NCI-H82 treated with DMSO at 0.1 percent for 48 hours (cell line): Measurements from ENCODE around the gene TBC1D19.
"Not testable (repeated sequence)": the region's sequence is repeated elsewhere in the genome, so short reads cannot be mapped to it uniquely, and the experiment has no call there.

Source experiments
- DNase-seq: peaks from one replicate; lab custom pipeline; 2025; ENCODE audit not compliant: unreplicated experiment; lab: John Stamatoyannopoulos, UW

The TBC1D19 gene, protein sequence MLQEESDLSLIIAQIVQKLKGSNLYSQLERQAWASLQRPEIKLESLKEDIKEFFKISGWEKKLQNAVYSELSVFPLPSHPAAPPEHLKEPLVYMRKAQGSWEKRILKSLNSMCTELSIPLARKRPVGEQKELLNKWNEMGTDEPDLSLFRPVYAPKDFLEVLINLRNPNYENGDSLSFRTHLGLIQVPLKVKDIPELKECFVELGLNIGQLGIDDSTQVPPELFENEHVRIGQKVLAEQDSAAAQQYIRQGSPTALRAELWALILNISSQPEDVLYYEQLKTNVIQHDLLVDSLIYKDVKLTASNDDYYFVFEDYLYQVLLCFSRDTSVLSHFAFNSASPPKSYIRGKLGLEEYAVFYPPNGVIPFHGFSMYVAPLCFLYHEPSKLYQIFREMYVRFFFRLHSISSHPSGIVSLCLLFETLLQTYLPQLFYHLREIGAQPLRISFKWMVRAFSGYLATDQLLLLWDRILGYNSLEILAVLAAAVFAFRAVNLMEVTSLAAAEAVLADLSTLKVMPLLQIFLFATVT

GRCh38 chr4:26583865-26584652 lies at the start of gene TBC1D19:
TBC1D19 (plus strand) TSS chr4:26584084; CDS start chr4:26584194, 110 bp downstream.
- DNase-seq = peak; percentile 44

GRCh38 chr4:26542991-26543390 lies 40.9 kb upstream of the TBC1D19 start:
- no peak for DNase-seq

GRCh38 chr4:26544421-26544820 lies 39.5 kb upstream of the TBC1D19 start:
- DNase-seq = no peak

- DNase-seq = not testable (repeated sequence)
Observed at GRCh38 chr4:26548379-26548778, 35.5 kb upstream of the TBC1D19 start.

GRCh38 chr4:26557164-26557563 lies 26.7 kb upstream of the TBC1D19 start:
- no peak for DNase-seq

DNA sequence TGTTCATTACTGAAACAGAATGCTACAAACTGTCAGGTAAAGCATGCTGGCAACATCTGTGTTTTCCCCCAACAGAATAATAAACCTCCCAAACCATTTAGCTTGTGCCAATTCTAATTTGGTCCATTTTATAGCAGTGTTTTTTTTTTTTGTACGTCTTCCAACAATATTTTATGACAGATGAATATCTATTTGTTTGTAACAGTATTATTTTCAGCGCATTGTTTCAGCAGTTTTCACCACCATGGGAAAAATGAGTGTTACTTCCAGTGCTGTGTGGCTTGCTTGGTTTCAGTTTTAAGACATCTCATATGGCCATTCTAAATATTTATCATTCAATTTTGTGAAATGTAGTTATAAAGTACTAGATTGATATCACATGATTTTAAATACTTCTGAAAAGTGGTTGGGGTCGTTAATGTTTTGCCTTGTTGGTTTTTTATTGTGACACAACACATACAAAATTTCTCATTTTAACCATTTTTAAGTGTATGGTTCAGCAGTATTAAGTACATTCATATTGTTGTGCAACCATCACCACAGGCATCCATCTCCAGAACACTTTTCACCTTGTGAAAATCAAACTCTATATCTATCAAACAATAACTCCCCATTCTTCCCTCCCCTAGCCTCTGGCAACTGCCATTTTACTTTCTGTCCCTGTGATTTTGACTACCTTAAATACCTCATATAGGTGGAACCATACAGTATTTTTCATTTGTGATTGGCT lies 25.6 kb upstream of the TBC1D19 start:
- no peak for DNase-seq

- DNase-seq = no peak
Observed at GRCh38 chr4:26566133-26566532, 17.8 kb upstream of the TBC1D19 start.

DNA sequence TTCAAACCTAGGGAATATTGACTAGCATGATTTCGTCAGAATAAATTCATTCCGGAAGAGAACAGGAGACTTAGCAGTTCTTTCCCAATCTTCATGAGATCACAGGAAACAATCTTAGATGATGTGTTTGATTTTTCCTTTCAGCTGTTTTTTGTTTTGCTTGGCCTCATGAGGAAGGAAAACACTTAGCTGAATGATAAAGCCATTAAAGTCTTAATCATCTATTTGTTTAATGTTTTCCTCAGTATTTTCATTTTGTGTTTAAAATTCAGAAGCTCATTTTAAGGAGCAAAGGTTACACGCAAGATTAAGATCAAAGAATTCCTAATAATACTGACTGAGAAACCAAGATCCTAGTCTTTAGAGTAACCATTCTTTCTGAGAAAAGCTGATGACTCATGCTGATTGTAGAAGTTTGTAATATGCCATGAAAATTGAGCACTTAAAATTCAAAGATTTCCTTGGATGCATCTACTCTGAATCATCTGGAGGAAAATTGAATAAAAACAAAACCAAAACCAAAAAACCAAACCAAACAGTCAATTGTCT lies 15.4 kb upstream of the TBC1D19 start:
- DNase-seq = no peak

DNA sequence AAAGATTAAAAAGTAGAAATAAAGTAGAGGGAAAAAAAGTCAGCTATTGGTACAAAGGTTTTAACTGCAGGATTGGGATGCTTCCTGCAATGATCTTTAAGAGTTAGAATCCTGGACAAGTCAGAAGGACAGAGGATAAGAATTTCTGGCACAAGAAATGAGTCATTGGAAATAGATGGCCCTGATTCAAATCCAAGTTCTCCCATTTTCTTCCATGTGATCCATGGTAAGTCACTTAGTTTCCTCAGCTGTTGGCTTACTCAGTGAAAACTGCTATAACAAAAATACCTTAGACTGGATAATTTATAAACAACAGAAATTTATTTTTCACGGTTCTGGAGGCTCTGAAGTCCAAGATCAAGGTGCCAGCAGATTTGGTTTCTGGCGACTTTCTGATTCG lies 13.3 kb upstream of the TBC1D19 start:
- DNase-seq = no peak

DNA sequence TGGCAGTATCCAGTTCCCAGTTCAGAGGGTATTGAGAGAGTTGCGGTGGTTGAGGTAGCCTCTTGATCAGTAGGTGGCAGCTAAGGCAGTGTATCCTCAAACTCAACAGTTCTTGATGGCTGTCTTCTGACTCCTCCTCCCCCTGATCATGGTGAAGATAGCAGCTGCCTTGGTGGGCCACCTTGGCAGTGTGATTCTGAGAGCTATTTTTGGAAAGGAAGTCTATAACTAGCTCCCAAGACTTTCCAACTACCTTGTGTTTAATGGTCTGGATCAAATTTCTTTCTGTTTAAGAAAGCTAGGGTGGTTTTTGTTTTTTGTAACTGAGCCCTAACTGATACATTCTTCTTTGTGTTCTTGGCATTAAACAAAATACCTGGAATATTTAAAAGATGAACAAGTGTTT lies 10.5 kb upstream of the TBC1D19 start:
- no peak for DNase-seq

DNA sequence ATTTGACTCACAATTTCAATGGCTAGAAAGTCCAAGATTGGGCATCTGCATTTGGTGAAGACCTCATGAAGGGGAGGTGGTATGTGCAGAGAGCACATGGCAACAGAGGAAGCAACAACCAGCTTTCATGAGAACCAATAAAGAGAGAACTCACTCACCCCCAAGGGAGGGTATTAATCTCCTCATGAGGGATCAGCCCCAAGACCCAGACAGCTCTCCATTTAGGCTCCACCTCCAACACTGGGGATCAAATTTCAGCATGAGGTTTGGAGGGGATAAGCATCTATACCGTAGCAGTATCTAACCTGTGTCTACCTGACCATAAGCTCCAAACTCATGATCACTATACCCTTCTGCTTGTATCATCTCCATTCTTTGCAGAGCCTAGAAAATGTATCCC lies 9.3 kb upstream of the TBC1D19 start:
- peak; percentile 42 for DNase-seq

DNA sequence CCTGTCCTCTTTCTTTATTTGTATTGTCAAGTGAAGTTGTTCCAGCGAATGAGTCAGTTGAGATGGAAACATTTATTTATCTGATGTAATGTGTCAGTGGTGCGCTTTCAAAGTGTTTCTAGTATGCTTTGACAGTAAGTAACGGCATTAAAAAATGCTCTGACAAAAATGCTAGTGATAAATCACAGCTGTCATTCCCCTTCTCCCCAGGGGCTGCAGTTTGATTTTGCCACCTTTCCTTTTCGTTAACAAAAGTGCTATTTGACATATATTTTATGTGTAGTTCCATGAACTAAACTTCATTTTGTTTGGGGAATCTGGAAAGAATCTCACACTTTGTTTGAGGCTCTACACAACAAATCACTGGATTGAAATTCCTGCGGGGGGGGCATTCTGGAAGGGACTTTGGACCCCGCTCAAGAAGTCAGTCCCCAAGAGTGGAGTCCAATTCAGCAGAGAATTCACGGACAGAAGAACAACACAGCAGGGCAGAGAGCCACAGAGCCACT lies 7.6 kb upstream of the TBC1D19 start:
- DNase-seq = no peak

GRCh38 chr4:26577066-26577465 lies 6.8 kb upstream of the TBC1D19 start:
- no peak for DNase-seq

- no peak for DNase-seq
Observed at GRCh38 chr4:26579169-26579568, 4.7 kb upstream of the TBC1D19 start.

- DNase-seq = not testable (repeated sequence)
Observed at GRCh38 chr4:26581341-26581740, 2.5 kb upstream of the TBC1D19 start.

DNA sequence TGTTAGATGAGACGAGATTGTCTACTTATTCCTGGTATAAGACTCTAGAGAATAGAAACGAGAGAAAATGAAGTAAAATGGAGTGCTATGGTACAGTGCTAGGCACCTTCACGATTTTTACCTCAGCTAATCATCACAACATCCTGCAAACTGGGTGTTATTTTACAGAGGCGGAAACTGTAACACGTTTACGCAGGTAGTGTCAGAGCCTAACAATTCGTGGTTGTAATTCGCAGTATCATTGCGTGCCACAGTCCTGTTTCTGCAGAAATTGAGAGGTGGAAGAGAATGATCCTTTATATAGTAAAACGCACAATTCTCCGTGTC lies 383 bp upstream of the TBC1D19 start:
- no peak for DNase-seq

GRCh38 chr4:26584725-26585124 lies 841 bp downstream of the TBC1D19 start:
- no peak for DNase-seq

- DNase-seq = no peak
Observed at GRCh38 chr4:26589705-26590104, 5.8 kb downstream of the TBC1D19 start.

GRCh38 chr4:26590639-26591038 lies 6.8 kb downstream of the TBC1D19 start:
- DNase-seq = no peak

- DNase-seq = not testable (repeated sequence)
Observed at GRCh38 chr4:26593557-26593956, 9.7 kb downstream of the TBC1D19 start.

DNA sequence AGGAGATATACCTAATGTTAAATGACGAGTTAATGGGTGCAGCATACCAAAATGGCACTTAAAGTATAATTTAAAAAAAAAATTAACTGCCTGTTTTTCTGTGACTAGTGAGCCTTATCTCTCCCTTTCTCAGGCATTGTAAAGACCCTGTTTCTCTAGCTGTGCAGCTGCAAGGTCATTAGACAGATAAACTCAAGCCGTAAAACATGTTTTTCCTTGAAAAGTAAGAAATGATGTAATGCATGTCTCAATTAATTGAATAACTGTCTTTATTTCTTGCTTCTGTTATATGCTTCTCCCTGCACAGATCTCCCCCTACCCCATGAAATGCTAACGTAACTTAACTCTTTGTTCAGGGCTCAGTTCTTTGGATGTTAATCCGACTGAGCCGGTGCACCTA lies 10.5 kb downstream of the TBC1D19 start:
- DNase-seq = no peak
